Stomach (tissue), 9 donors: ENCODE results near the gene FRAS1. TPM values are rescaled to one million over a fixed set of nuclear protein-coding genes. Genes with fewer than 3 reads are reported as not detected.

Experiments
- DNase-seq, 2 donors: peaks; one replicate each; pipeline versions ENCODE4 v3.0.0 to v3.0.0-alpha.2; 2013 to 2019
- H3K27ac ChIP-seq, 5 donors: fragments of 200-600 bp in 4 of 5; sonication (generic) in 4 of 5; one replicate each; pipeline ENCODE4 v1.5.1; 2013 to 2019; ENCODE audit warnings: mild to moderate bottlenecking in 1 of 5, moderate library complexity in 1 of 5
- H3K27me3 ChIP-seq, 3 donors: fragments of 200-600 bp; sonication (generic); one replicate each; pipeline ENCODE4 v1.5.1; 2017 to 2019; ENCODE audit warnings: mixed run types in 1 of 3
- H3K36me3 ChIP-seq, 4 donors: fragments of 200-600 bp; sonication (generic); 1 replicate in 3 of 4; 2 replicates in 1 of 4; pipeline ENCODE4 v1.5.1; 2016 to 2019
- H3K4me1 ChIP-seq, 4 donors: fragments of 200-600 bp; sonication (generic); one replicate each; pipeline ENCODE4 v1.5.1; 2016 to 2019
- H3K4me3 ChIP-seq, 4 donors: fragments of 200-600 bp; sonication (generic) in 3 of 4; one replicate each; pipeline ENCODE4 v1.5.1; 2016 to 2019; ENCODE audit warnings: mild to moderate bottlenecking in 1 of 4
- H3K9me3 ChIP-seq, 4 donors: fragments of 200-600 bp; sonication (generic); one replicate each; pipeline ENCODE4 v1.5.1; 2016 to 2019
- CTCF ChIP-seq, 7 experiments: fragments of 450-650 bp in 4 of 7; fragments of 200-600 bp in 3 of 7; sonication (generic) in 3 of 7; IDR thresholded peaks; one replicate each; pipeline ENCODE4 v1.5.1; 2016 to 2019; ENCODE audit warnings: antibody characterized with exemption in 7 of 7, control low read depth in 2 of 7, mild to moderate bottlenecking in 1 of 7
- EP300 ChIP-seq: sonication (generic); formaldehyde crosslinking; IDR thresholded peaks from one replicate; pipeline ENCODE4 v1.6.1; 2017; ENCODE audit warnings: antibody characterized with exemption
- POLR2A ChIP-seq, 4 donors: fragments of 450-650 bp; IDR thresholded peaks; one replicate each; pipeline ENCODE4 v1.6.1; 2016; ENCODE audit warnings: antibody characterized with exemption in 4 of 4, control low read depth in 2 of 4, mild to moderate bottlenecking in 1 of 4, moderate library complexity in 1 of 4
- POLR2AphosphoS5 ChIP-seq, 3 donors: sonication (generic); formaldehyde crosslinking; IDR thresholded peaks; one replicate each; pipeline ENCODE4 v1.6.1; 2016; ENCODE audit warnings: antibody characterized with exemption in 3 of 3
- WGBS, 5 donors: extraction: QIAGEN DNeasy Blood & Tissue Kit in 3 of 5; methylation state at CpG; one replicate each; pipeline versions ENCODE4 v1.1.5 to v1.1.7; 2013 to 2018; 5-methylcytosine and 5-hydroxymethylcytosine counted together
- intact Hi-C: fragments of 100-400 bp; cut with DNase I; formaldehyde crosslinking; loops from one replicate; pipeline ENCODE4 v1.15.1; 2023; ENCODE audit warnings: low total_unique reads
- polyA plus RNA-seq, 3 donors: library from polyadenylated mRNA; stranded (reverse); fragments of 200-250 nt; gene quantifications; one replicate each; pipeline ENCODE4 v1.2.3, GENCODE V29; 2013
- total RNA-seq, 5 donors: library from RNA; depleted of rRNA; stranded (reverse); fragments of >200 nt; gene quantifications; one replicate each; pipeline versions ENCODE4 v1.1.0 to v1.2.3, GENCODE V29; 2014 to 2016
- donor health status: healthy with polysubstance abuse.
- donor health status: Bipolar disorder and iron deficiency.
- donor health status: healthy.

Gene FRAS1
- total and polyA plus RNA-seq, 8 donors: under 0.01 to 12.7 (median 2.0) TPM

DNA sequence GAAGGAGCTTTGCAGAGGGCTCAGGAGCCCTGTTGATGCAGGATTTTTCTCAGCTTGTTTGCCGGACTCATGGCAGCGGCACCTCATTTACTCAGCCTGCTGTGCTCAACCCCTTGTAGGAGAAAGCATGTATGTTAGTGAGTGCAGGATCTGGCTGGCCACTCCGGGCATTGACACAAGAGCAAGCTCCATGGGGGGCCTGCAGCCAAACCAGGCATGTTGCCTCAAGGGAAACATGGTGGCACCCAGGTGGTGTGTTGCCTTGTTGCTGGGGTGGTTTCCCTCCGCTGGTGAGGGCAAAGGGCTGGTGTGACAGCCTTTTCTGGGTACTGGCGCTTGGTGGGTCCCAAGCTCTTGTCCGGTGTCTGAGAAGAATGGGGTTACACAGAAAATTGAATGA, 305.2 kb downstream of the FRAS1 start:
- no peak for DNase-seq
- Histone ChIP-seq H3K9me3 (no peaks in the 10 kb centered on the region), H3K27ac (no peak overlapping the region), H3K27me3 (no peaks in the 10 kb centered on the region), H3K4me1 (no peaks in the 10 kb centered on the region), H3K4me3 (no peak overlapping the region), H3K36me3 (no peaks in the 10 kb centered on the region)
- WGBS, 5 donors: 95 to 99% (median 98%) methylated on average over 6 of the region's 6 CpGs
- intact Hi-C loops: no loop called here
- TF ChIP-seq POLR2AphosphoS5 (IDR thresholded peaks at IDR 0.05): no peak
- no peak for TF ChIP-seq CTCF (IDR thresholded peaks at IDR 0.05)
- no peak for TF ChIP-seq EP300
- no peak for TF ChIP-seq POLR2A (IDR thresholded peaks at IDR 0.05)

DNA sequence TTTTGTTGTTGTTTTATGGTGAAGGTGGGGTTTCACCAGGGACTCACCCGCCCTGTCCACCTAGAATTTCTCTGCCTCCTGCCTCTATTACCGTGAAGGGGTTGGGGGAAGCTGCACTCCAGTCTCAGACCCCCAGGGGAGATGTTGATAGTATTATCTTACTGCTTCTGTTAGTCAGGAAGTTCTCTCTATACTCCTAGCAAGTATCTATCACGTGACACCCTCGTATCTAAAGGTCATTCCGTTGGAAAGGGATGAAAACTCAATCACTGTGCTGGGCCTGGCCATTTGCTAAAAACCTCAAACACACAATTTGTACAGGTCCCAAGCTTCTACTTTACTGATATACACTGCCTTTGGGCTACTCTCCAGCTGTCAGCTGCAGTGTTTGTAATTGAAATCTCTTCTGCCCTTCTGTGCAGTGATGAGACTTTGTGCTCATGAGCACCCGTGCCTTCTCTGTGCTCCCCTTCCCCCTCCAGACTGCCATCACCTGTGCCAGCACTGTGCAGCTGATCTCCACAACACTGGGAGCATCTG, 306.0 kb downstream of the FRAS1 start:
- Histone ChIP-seq H3K9me3 (no peaks in the 10 kb centered on the region), H3K27me3 (no peaks in the 10 kb centered on the region), H3K27ac (no peak overlapping the region), H3K4me3 (no peak overlapping the region), H3K4me1 (no peaks in the 10 kb centered on the region), H3K36me3 (no peaks in the 10 kb centered on the region)
- intact Hi-C loops: no loop called here
- WGBS, 5 donors: 38 to 71% (median 60%) methylated on average over 6 of the region's 6 CpGs
- TF ChIP-seq EP300: no peak
- TF ChIP-seq POLR2A (IDR thresholded peaks at IDR 0.05): no peak
- no peak for TF ChIP-seq POLR2AphosphoS5 (IDR thresholded peaks at IDR 0.05)
- TF ChIP-seq CTCF (IDR thresholded peaks at IDR 0.05): no peak
- DNase-seq: no peak

DNA sequence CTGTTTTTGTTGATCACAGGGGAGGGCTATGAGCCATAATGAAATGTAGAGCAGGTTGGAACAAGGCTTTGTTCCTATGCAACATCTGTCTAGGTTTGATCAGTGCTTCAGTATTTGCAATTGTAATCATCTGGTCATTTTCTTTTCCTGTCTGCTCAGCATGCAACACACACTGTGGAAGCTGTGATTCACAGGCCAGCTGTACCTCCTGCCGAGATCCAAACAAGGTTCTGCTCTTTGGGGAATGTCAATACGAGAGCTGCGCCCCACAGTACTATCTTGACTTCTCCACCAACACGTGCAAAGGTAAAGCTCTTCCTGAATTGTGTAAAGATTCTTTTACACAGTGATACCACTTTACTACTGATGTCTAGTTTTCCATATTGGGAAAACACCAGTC, 312.6 kb downstream of the FRAS1 start:
- TF ChIP-seq CTCF (IDR thresholded peaks at IDR 0.05) (no peak), EP300 (no peak), POLR2A (IDR thresholded peaks at IDR 0.05) (no peak), POLR2AphosphoS5 (IDR thresholded peaks at IDR 0.05) (no peak)
- WGBS, 5 donors: 40 to 73% (median 45%) methylated on average over 4 of the region's 4 CpGs
- no peaks in the 10 kb centered on the region for H3K27me3 ChIP-seq
- intact Hi-C loops: no loop called here
- H3K4me1 ChIP-seq: no peaks in the 10 kb centered on the region
- no peak overlapping the region for H3K4me3 ChIP-seq
- peak in 1 of 2 donors; percentile 55 for DNase-seq
- H3K9me3 ChIP-seq: no peaks in the 10 kb centered on the region
- H3K27ac ChIP-seq: no peak overlapping the region
- no peaks in the 10 kb centered on the region for H3K36me3 ChIP-seq

- WGBS, 5 donors: 44 to 52% (median 47%) methylated on average over 6 of the region's 6 CpGs
- H3K27me3 ChIP-seq: no peaks in the 10 kb centered on the region
- DNase-seq: peak in 1 of 2 donors; percentile 84
These were observed 313.7 kb downstream of the FRAS1 start for GRCh38 chr4:78370631-78371372.

More at GRCh38 chr4:78370631-78371372, 313.7 kb downstream of the FRAS1 start:
- H3K4me3 ChIP-seq: no peak overlapping the region
- no peaks in the 10 kb centered on the region for H3K36me3 ChIP-seq
- no peak overlapping the region for H3K27ac ChIP-seq
- no peak for TF ChIP-seq CTCF (IDR thresholded peaks at IDR 0.05)
- peak in 1 of 3 donors; percentile 38 for TF ChIP-seq POLR2AphosphoS5 (IDR thresholded peaks at IDR 0.05)
- H3K4me1 ChIP-seq: no peaks in the 10 kb centered on the region
- intact Hi-C loops: no loop called here
- no peaks in the 10 kb centered on the region for H3K9me3 ChIP-seq
